ENCODE results near the gene NR2C2. TPM values are rescaled to one million over a fixed set of nuclear protein-coding genes. Genes with fewer than 3 reads are reported as not detected.
A peak's percentile ranks its signal among the peaks of the same experiment; 100 is the strongest.

The NR2C2 gene
- total RNA-seq, 6 experiments from 2014 or later = 10.8 to 18.6 (median 12.2) TPM

DNA sequence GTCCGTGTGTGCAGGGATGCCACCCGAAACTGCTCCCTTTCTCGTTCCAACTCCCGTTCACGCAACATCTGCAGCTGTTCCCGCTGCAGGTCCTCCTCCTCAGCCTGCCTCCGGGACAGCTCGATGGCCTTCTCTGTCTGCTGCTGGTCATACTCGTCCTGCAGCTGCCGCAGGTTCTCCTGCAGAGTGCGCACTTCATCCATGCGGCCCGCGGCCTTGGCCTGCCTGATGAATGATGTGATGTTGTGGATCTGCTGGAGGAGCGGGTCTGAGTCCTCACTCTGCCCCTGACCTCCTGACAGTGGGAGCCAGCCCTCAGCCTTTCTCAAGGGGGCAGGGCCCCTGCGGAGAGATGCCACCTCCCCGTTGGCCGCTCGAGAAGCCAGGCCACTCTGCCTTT is 127.1 kb downstream of the NR2C2 start:
- peak in 1 of 4 donors; percentile 32 for ATAC-seq
- intact Hi-C loops (cut with DNase I) = no loop called here
- Histone ChIP-seq H3K9me3 (no peaks in the 10 kb centered on the region), H3K27ac (no peak overlapping the region), H3K36me3 (peaks cover 7 to 60% (median 31%) of the 10 kb centered on the region in 4 donors), H3K4me3 (no peak overlapping the region), H3K27me3 (no peaks in the 10 kb centered on the region), H3K4me1 (no peaks in the 10 kb centered on the region)
- TF ChIP-seq POLR2A (IDR thresholded peaks at IDR 0.05) = no peak
- TF ChIP-seq, protein P1, sequence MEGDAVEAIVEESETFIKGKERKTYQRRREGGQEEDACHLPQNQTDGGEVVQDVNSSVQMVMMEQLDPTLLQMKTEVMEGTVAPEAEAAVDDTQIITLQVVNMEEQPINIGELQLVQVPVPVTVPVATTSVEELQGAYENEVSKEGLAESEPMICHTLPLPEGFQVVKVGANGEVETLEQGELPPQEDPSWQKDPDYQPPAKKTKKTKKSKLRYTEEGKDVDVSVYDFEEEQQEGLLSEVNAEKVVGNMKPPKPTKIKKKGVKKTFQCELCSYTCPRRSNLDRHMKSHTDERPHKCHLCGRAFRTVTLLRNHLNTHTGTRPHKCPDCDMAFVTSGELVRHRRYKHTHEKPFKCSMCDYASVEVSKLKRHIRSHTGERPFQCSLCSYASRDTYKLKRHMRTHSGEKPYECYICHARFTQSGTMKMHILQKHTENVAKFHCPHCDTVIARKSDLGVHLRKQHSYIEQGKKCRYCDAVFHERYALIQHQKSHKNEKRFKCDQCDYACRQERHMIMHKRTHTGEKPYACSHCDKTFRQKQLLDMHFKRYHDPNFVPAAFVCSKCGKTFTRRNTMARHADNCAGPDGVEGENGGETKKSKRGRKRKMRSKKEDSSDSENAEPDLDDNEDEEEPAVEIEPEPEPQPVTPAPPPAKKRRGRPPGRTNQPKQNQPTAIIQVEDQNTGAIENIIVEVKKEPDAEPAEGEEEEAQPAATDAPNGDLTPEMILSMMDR (IDR thresholded peaks at IDR 0.05) = no peak
- no peak for DNase-seq
- WGBS (ENCODE audit: insufficient coverage, low coverage, low lambda C conversion rate, missing lambda C conversion rate) = no CpG with 5 or more reads among the region's 19 CpGs

DNA sequence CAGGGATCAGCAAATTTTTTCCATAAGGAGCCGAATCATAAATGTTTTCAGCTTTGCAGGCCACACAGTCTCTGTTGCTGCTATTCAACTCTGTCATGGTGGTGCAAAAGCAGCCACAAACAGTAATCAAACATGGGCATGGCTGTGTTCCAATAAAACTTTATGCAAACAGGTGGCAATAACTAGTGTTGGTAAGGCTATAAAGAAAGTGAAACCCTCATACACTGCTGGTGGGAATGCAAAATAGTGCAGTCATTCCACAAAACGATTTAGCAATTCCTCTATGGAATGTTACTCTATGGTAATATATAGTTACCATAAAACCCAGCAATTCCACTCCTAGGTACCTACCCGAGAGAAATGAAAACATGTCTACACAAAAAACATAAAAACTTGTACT is 131.7 kb downstream of the NR2C2 start:
- intact Hi-C loops (cut with DNase I) = no loop called here

DNA sequence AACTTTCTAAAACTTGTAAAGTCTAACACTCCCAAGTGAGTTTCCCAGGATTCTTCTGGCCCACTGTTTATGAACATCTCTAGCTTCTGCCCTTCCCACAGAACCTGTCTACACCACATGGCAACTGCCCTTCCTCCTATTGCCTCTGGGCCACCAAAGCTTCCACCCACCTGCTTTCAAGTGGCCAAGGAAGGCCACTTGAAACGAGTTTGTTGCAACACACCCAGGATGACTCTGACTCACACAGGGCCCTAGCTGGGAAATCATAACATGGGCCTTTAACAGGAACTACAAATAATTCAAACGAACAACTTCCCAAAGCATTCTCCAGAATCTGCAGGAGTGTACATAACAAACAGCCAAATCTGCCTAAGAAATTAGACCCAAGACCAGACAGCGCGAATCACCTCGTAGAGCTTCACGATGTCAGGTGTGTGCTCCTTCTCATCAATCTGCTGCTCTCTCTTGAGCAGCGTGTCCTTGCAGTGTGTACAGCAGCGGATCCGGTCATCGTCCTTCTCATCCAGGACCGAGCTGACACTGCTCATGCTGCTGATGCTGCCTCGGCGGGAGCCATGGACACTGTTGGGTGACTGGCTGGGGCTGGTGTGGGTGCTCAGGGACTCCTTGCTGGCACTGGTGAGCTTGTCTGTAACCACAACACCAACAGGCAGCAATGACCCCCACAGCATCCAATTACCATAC is 134.7 kb downstream of the NR2C2 start:
- H3K27ac ChIP-seq = no peak overlapping the region
- no peak overlapping the region for H3K4me3 ChIP-seq
- no peak for TF ChIP-seq POLR2A (IDR thresholded peaks at IDR 0.05)
- TF ChIP-seq, protein P1 (IDR thresholded peaks at IDR 0.05) = no peak
- H3K4me1 ChIP-seq = no peaks in the 10 kb centered on the region
- WGBS (ENCODE audit: insufficient coverage, low coverage, low lambda C conversion rate, missing lambda C conversion rate) = 53% methylated on average over 3 of the region's 13 CpGs
- ATAC-seq (peak in 1 of 4 donors; percentile 54), DNase-seq (no peak)
- H3K27me3 ChIP-seq = no peaks in the 10 kb centered on the region
- intact Hi-C loops (cut with DNase I) = no loop called here
- peaks cover 11 to 68% (median 35%) of the 10 kb centered on the region in 4 donors for H3K36me3 ChIP-seq
- no peaks in the 10 kb centered on the region for H3K9me3 ChIP-seq

More for the DNA sequence above, 131.7 kb downstream of the NR2C2 start:
- Histone ChIP-seq H3K27ac (no peak overlapping the region), H3K27me3 (no peaks in the 10 kb centered on the region), H3K36me3 (peaks cover 11 to 78% (median 47%) of the 10 kb centered on the region in 4 donors), H3K4me1 (no peaks in the 10 kb centered on the region), H3K9me3 (no peaks in the 10 kb centered on the region), H3K4me3 (no peak overlapping the region)
- DNase-seq (no peak), ATAC-seq (peak in 2 of 4 donors; percentile 25 to 38)
- 73% methylated on average over 3 of the region's 3 CpGs for WGBS (ENCODE audit: insufficient coverage, low coverage, low lambda C conversion rate, missing lambda C conversion rate)
- TF ChIP-seq, protein P1 (IDR thresholded peaks at IDR 0.05) = no peak
- no peak for TF ChIP-seq POLR2A (IDR thresholded peaks at IDR 0.05)

DNA sequence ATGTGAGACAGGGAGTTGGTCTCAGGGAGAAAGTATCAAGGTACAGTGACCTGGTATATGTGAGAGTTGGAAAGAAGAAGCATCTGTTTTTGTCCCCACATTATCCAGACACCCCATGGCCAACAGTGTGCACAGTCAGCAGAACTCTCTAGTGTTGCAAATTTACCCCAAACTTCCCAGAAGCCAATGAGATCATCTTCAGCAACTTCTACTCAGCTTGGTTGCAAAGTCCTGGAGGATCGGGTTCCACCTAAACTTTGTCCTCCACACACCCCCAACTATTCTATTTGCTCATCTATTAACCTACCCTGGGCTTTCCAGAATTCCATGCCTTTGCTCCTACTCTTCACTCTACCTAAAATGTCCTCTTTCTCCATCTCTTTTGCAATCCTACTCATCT is 135.9 kb downstream of the NR2C2 start:
- H3K27ac ChIP-seq = no peak overlapping the region
- peaks cover 10 to 62% (median 28%) of the 10 kb centered on the region in 4 donors for H3K36me3 ChIP-seq
- 0% methylated on average over 1 of the region's 1 CpG for WGBS (ENCODE audit: insufficient coverage, low coverage, low lambda C conversion rate, missing lambda C conversion rate)
- DNase-seq (no peak), ATAC-seq (peak in 2 of 4 donors; percentile 51 to 79)
- intact Hi-C loops (cut with DNase I) = no loop called here
- TF ChIP-seq POLR2A (IDR thresholded peaks at IDR 0.05) = no peak
- TF ChIP-seq, protein P1 (IDR thresholded peaks at IDR 0.05) = no peak
- no peaks in the 10 kb centered on the region for H3K27me3 ChIP-seq
- no peak overlapping the region for H3K4me3 ChIP-seq
- no peaks in the 10 kb centered on the region for H3K4me1 ChIP-seq
- H3K9me3 ChIP-seq = no peaks in the 10 kb centered on the region
